ENCODE measurements around the gene WDR46. TPM values are rescaled to one million over a fixed set of nuclear protein-coding genes. Genes with fewer than 3 reads are reported as not detected.
A peak's percentile ranks its signal among the peaks of the same experiment; 100 is the strongest.

Gene WDR46
- total and polyA plus RNA-seq, 10 of the 15 experiments (the other 5 are each of a cell fraction or from before 2014, with no cell fraction given), result 10.1 to 147 (median 86.0) TPM

DNA sequence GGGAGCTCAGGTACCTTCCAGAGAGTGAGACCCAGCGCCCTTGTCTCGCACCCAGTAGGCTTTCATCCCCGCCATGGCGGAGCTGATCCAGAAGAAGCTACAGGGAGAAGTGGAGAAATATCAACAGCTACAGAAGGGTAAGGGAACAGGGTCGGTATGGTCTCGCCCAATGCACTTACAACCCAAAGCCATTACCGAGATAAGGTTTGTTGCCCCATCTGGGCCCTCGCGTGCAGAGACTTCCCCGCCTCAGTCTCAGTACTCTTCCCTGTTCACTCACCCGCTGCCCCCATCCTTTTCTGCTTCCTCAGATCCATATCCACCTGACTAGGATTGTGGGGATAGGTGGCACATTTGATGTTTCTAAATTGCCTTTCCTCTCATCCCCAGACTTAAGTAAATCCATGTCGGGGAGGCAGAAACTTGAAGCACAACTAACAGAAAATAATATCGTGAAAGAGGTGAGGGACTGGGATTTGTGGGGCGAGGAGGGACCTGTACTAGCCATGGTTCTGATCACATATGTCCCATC, 811 bp upstream of the WDR46 start:
- ChIA-PET SMC1A (ENCODE audit: uncharacterized antibody, unreplicated experiment) (interaction anchor here (1.4 to 4.4 kb wide), 4 partner anchors 8 to 22 kb away, joined by 5 to 25 read pairs (median 8); partner anchors contain the start of genes B3GALT4, RPS18 and VPS52), POLR2A (interaction anchor here (0.9 to 3.5 kb wide), 8 partner anchors 9 to 128 kb away, joined by 3 to 60 read pairs (median 9); partner anchors contain the start of genes B3GALT4, CUTA, RGL2 and RPS18), CTCF (interaction anchor here (1.2 to 5.0 kb wide), 4 partner anchors 9 to 55 kb away, joined by 3 to 28 read pairs (median 6); partner anchors contain the start of genes B3GALT4 and RGL2), RAD21 (ENCODE audit: unreplicated experiment) (interaction anchor here (0.6 to 2.6 kb wide), 10 partner anchors 8 to 1551 kb away, joined by 3 to 12 read pairs (median 6); partner anchors contain the start of genes B3GALT4, RPS18, VPS52 and ZBTB22)
- no peaks in the 10 kb centered on the region for H3K4me1 ChIP-seq (ENCODE audit: control insufficient read depth, insufficient read depth, low read length)
- peaks cover 31% of the 10 kb centered on the region for H3K79me2 ChIP-seq (ENCODE audit: control insufficient read depth, insufficient read depth, low read length)
- no peaks in the 10 kb centered on the region for H3K27me3 ChIP-seq (replicated peaks in 1 of 2; ENCODE audit: control insufficient read depth in 2 of 2, insufficient read depth in 2 of 2, low read length in 1 of 2)
- peak overlapping the region; percentile 80 for H3K4me2 ChIP-seq (ENCODE audit: control insufficient read depth, insufficient read depth)
- in situ Hi-C loops (cut with MboI), result no loop called here
- DNase-seq (ENCODE audit: low read depth, low spot score) (no peak), FAIRE-seq (no peak), ATAC-seq (peak; percentile 25)
- H3K9me3 ChIP-seq (replicated peaks; ENCODE audit: control insufficient read depth, insufficient read depth, low read length), result no peaks in the 10 kb centered on the region
- H3K27ac ChIP-seq (ENCODE audit: control insufficient read depth, insufficient read depth), result peak overlapping the region; percentile 74
- TSS peak; percentile 95 for BruUV-seq (replicated peaks)
- H3K4me3 ChIP-seq, result peak overlapping the region; percentile 78
- H2AFZ ChIP-seq (ENCODE audit: control insufficient read depth, low read depth, low read length), result peak overlapping the region; percentile 98
- peaks cover 0 to 26% of the 10 kb centered on the region in 2 experiments; a peak in 3 of 4 replicates for H3K36me3 ChIP-seq (ENCODE audit: control insufficient read depth in 2 of 2, insufficient read depth in 2 of 2, low read length in 1 of 2)
- H4K20me1 ChIP-seq (ENCODE audit: control insufficient read depth, insufficient read depth), result no peaks in the 10 kb centered on the region
- intact Hi-C loops (cut with micrococcal nuclease; ENCODE audit: unreplicated experiment), result loop anchor here (1.0 kb wide), 2 partner anchors 8 to 13 kb away; partner anchors contain the start of genes B3GALT4 and RGL2
- TF ChIP-seq POLR2A (IDR thresholded peaks at IDR 0.05; ENCODE audit: low read depth, low read length) (peak; percentile 23; the same call in 1 of the 2 replicates), SMAD5 (IDR thresholded peaks at IDR 0.05; ENCODE audit: low read depth) (no peak), POU2F2 (IDR thresholded peaks at IDR 0.05; ENCODE audit: borderline replicate concordance, low read depth, low read length) (no peak), LARP7 (IDR thresholded peaks at IDR 0.05) (peak; percentile 16; the same call in 1 of the 2 replicates), MTA3 (IDR thresholded peaks at IDR 0.05; ENCODE audit: borderline replicate concordance, low read length) (peak; percentile 41; the same call in 1 of the 2 replicates), MTA2 (IDR thresholded peaks at IDR 0.05; ENCODE audit: low read depth) (no peak), DPF2 (IDR thresholded peaks at IDR 0.05) (peak; percentile 51)
- TF ChIP-seq, protein P1, sequence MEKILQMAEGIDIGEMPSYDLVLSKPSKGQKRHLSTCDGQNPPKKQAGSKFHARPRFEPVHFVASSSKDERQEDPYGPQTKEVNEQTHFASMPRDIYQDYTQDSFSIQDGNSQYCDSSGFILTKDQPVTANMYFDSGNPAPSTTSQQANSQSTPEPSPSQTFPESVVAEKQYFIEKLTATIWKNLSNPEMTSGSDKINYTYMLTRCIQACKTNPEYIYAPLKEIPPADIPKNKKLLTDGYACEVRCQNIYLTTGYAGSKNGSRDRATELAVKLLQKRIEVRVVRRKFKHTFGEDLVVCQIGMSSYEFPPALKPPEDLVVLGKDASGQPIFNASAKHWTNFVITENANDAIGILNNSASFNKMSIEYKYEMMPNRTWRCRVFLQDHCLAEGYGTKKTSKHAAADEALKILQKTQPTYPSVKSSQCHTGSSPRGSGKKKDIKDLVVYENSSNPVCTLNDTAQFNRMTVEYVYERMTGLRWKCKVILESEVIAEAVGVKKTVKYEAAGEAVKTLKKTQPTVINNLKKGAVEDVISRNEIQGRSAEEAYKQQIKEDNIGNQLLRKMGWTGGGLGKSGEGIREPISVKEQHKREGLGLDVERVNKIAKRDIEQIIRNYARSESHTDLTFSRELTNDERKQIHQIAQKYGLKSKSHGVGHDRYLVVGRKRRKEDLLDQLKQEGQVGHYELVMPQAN (conservative IDR thresholded peaks at IDR 0.05), result no peak
- TF ChIP-seq, protein P2, sequence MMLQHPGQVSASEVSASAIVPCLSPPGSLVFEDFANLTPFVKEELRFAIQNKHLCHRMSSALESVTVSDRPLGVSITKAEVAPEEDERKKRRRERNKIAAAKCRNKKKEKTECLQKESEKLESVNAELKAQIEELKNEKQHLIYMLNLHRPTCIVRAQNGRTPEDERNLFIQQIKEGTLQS (IDR thresholded peaks at IDR 0.05; ENCODE audit: borderline replicate concordance, extremely low read depth, low read depth, low read length), result no peak
- 11% methylated on average over 14 of the region's 14 CpGs for WGBS (ENCODE audit: insufficient coverage, insufficient replicate concordance, low lambda C conversion rate, missing lambda C conversion rate)
- peak overlapping the region; percentile 73 for H3K9ac ChIP-seq (ENCODE audit: control insufficient read depth, insufficient read depth, low read length)

Data from GM12878 (cell line).